Gastrocnemius medialis (tissue), 4 donors: Measurements from ENCODE around the gene SPG11. TPM values are rescaled to one million over a fixed set of nuclear protein-coding genes. Genes with fewer than 3 reads are reported as not detected.
"Not testable (repeated sequence)": the region's sequence is repeated elsewhere in the genome, so short reads cannot be mapped to it uniquely, and the experiment has no call there.

Source experiments
- ATAC-seq, 2 donors: fragments of 150-250 bp; one replicate each; pipeline ENCODE4 v1.9.1; 2016
- DNase-seq, 2 donors: peaks; one replicate each; pipeline ENCODE4 v3.0.0-alpha.2; 2019
- H3K27ac ChIP-seq, 4 donors: fragments of 200-600 bp; sonication (generic); 1 replicate in 1 of 4; 2 replicates in 3 of 4; pipeline ENCODE4 v1.5.1; 2016 to 2018; ENCODE audit warnings: mild to moderate bottlenecking in 2 of 4, moderate library complexity in 1 of 4
- H3K27me3 ChIP-seq, 3 donors: fragments of 200-600 bp; sonication (generic) in 2 of 3; 1 replicate in 1 of 3; 2 replicates in 2 of 3; pipeline versions ENCODE4 v1.5.1 to v1.6.0; 2016 to 2019; ENCODE audit warnings: mild to moderate bottlenecking in 1 of 3, moderate library complexity in 1 of 3
- H3K36me3 ChIP-seq, 2 donors: fragments of 200-600 bp; sonication (generic) in 1 of 2; one replicate each; pipeline ENCODE4 v1.5.1; 2017 to 2018
- H3K4me1 ChIP-seq, 2 donors: fragments of 200-600 bp; sonication (generic) in 1 of 2; one replicate each; pipeline ENCODE4 v1.5.1; 2016 to 2017; ENCODE audit warnings: mild to moderate bottlenecking in 2 of 2
- H3K4me3 ChIP-seq, 4 donors: fragments of 200-600 bp; sonication (generic) in 3 of 4; 1 replicate in 1 of 4; 2 replicates in 3 of 4; pipeline ENCODE4 v1.5.1; 2016 to 2019; ENCODE audit warnings: mild to moderate bottlenecking in 2 of 4
- H3K9me3 ChIP-seq, 3 donors: fragments of 200-600 bp; sonication (generic) in 2 of 3; 1 replicate in 1 of 3; 2 replicates in 2 of 3; pipeline ENCODE4 v1.5.1; 2016 to 2019
- CTCF ChIP-seq, 5 experiments: fragments of 450-650 bp in 3 of 5; fragments of 200-600 bp in 2 of 5; sonication (generic) in 2 of 5; IDR thresholded peaks in 4 of 5; conservative IDR thresholded peaks in 1 of 5; 1 replicate in 4 of 5; 2 replicates in 1 of 5; pipeline ENCODE4 v1.5.1; 2016 to 2019; ENCODE audit warnings: antibody characterized with exemption in 5 of 5, mild to moderate bottlenecking in 3 of 5, moderate library complexity in 3 of 5
- POLR2A ChIP-seq, 2 donors: fragments of 450-650 bp; IDR thresholded peaks; one replicate each; pipeline ENCODE4 v1.6.1; 2017; ENCODE audit warnings: antibody characterized with exemption in 2 of 2, mild to moderate bottlenecking in 2 of 2, moderate library complexity in 2 of 2
- in situ Hi-C, 4 donors: fragments of 200-750 bp; cut with MboI; loops; one replicate each; pipeline versions ENCODE4 v1.15.0 to v1.8.0; 2017; ENCODE audit warnings: low sequenced_read_pairs in 4 of 4
- intact Hi-C: fragments of 100-400 bp; cut with DNase I; formaldehyde crosslinking; loops from one replicate; pipeline ENCODE4 v1.15.1; 2023; ENCODE audit warnings: low total_unique reads
- total RNA-seq, 4 donors: library from RNA; depleted of rRNA; stranded (reverse); fragments of >200 nt; gene quantifications; one replicate each; pipeline versions ENCODE4 v1.1.0 to v1.2.3, GENCODE V29; 2016

Gene SPG11
- total RNA-seq, 4 donors from 2014 or later, result 32.8 to 51.7 (median 43.2) TPM

- Histone ChIP-seq H3K4me3 (no peak overlapping the region), H3K36me3 (peaks cover 0 to 70% of the 10 kb centered on the region in 2 donors), H3K4me1 (no peaks in the 10 kb centered on the region), H3K9me3 (no peaks in the 10 kb centered on the region), H3K27ac (no peak overlapping the region), H3K27me3 (no peaks in the 10 kb centered on the region)
- DNase-seq, result no peak
- no peak for ATAC-seq
- TF ChIP-seq POLR2A (IDR thresholded peaks at IDR 0.05), result no peak
- in situ Hi-C loops, result no loop called here
- intact Hi-C loops, result no loop called here
Observed at GRCh38 chr15:44568338-44568737, 95.1 kb downstream of the SPG11 start.

GRCh38 chr15:44566155-44566540 lies 97.3 kb downstream of the SPG11 start:
- peaks cover 0 to 80% of the 10 kb centered on the region in 2 donors for H3K36me3 ChIP-seq
- in situ Hi-C loops, result no loop called here
- no peaks in the 10 kb centered on the region for H3K4me1 ChIP-seq
- DNase-seq (no peak), ATAC-seq (no peak)
- no peaks in the 10 kb centered on the region for H3K27me3 ChIP-seq
- no peak overlapping the region for H3K27ac ChIP-seq
- no peak overlapping the region for H3K4me3 ChIP-seq
- H3K9me3 ChIP-seq, result no peaks in the 10 kb centered on the region
- TF ChIP-seq CTCF (IDR thresholded peaks at IDR 0.05 in 4 of 5, conservative IDR thresholded peaks at IDR 0.05 in 1 of 5) (no peak), POLR2A (IDR thresholded peaks at IDR 0.05) (no peak)
- intact Hi-C loops, result no loop called here

GRCh38 chr15:44565387-44566154 lies 97.9 kb downstream of the SPG11 start:
- in situ Hi-C loops, result no loop called here
- intact Hi-C loops, result no loop called here
- Histone ChIP-seq H3K27ac (no peak overlapping the region), H3K9me3 (no peaks in the 10 kb centered on the region), H3K4me1 (no peaks in the 10 kb centered on the region), H3K4me3 (no peak overlapping the region), H3K36me3 (peaks cover 0 to 86% of the 10 kb centered on the region in 2 donors), H3K27me3 (no peaks in the 10 kb centered on the region)
- TF ChIP-seq POLR2A (IDR thresholded peaks at IDR 0.05), result no peak
- ATAC-seq (no peak), DNase-seq (no peak)

GRCh38 chr15:44560926-44561325 lies 102.5 kb downstream of the SPG11 start:
- H3K27me3 ChIP-seq, H3K9me3 ChIP-seq, H3K4me3 ChIP-seq, H3K4me1 ChIP-seq, intact Hi-C loops, DNase-seq, in situ Hi-C loops, ATAC-seq: not testable (repeated sequence)
- peak overlapping the region in 1 of 4 donors; percentile 25 for H3K27ac ChIP-seq
- H3K36me3 ChIP-seq, result peaks cover 0 to 90% of the 10 kb centered on the region in 2 donors

- Histone ChIP-seq H3K27me3 (no peaks in the 10 kb centered on the region), H3K36me3 (peaks cover 2 to 70% of the 10 kb centered on the region in 2 donors), H3K27ac (peak overlapping the region; percentile 29 to 63 (median 55)), H3K4me3 (no peak overlapping the region), H3K4me1 (peaks cover 19% of the 10 kb centered on the region in 2 donors), H3K9me3 (no peaks in the 10 kb centered on the region)
- peak; percentile 66 to 89 for ATAC-seq
- no peak for TF ChIP-seq CTCF (IDR thresholded peaks at IDR 0.05 in 4 of 5, conservative IDR thresholded peaks at IDR 0.05 in 1 of 5)
- TF ChIP-seq POLR2A (IDR thresholded peaks at IDR 0.05), result no peak
- DNase-seq, result no peak
- in situ Hi-C loops (no loop called here), intact Hi-C loops (no loop called here)
Observed at GRCh38 chr15:44554934-44555723, 108.3 kb downstream of the SPG11 start.

GRCh38 chr15:44550734-44551133 lies 112.7 kb downstream of the SPG11 start:
- no peak for TF ChIP-seq CTCF (IDR thresholded peaks at IDR 0.05 in 4 of 5, conservative IDR thresholded peaks at IDR 0.05 in 1 of 5)
- no peak for TF ChIP-seq POLR2A (IDR thresholded peaks at IDR 0.05)

More at GRCh38 chr15:44550734-44551133, 112.7 kb downstream of the SPG11 start:
- in situ Hi-C loops, result no loop called here
- H3K36me3 ChIP-seq, result peaks cover 2 to 32% of the 10 kb centered on the region in 2 donors
- ATAC-seq (no peak), DNase-seq (no peak)
- no peak overlapping the region for H3K4me3 ChIP-seq
- peaks cover 33 to 35% of the 10 kb centered on the region in 2 donors for H3K4me1 ChIP-seq
- intact Hi-C loops, result no loop called here
- no peaks in the 10 kb centered on the region for H3K27me3 ChIP-seq
- no peaks in the 10 kb centered on the region for H3K9me3 ChIP-seq
- peak overlapping the region in 1 of 4 donors; percentile 7 for H3K27ac ChIP-seq
